ENCODE measurements around the gene USB1.

The USB1 gene

GRCh38 chr16:58042001-58042885, 41.0 kb downstream of the USB1 start:
- TF ChIP-seq CTCF (IDR thresholded peaks at IDR 0.05; ENCODE audit: low read depth, low read length, missing control alignments), result no peak
- H3K4me3 ChIP-seq (ENCODE audit: low read depth, low read length), result no peak overlapping the region
- no peak for DNase-seq (ENCODE audit: low read depth)

GRCh38 chr16:58042886-58043515, 41.8 kb downstream of the USB1 start:
- no peak overlapping the region for H3K4me3 ChIP-seq (ENCODE audit: low read depth, low read length)
- DNase-seq (ENCODE audit: low read depth), result no peak
- no peak for TF ChIP-seq CTCF (IDR thresholded peaks at IDR 0.05; ENCODE audit: low read depth, low read length, missing control alignments)

- H3K4me3 ChIP-seq (ENCODE audit: low read depth, low read length), result no peak overlapping the region
- no peak for TF ChIP-seq CTCF (IDR thresholded peaks at IDR 0.05; ENCODE audit: low read depth, low read length, missing control alignments)
- DNase-seq (ENCODE audit: low read depth), result no peak
Observed at GRCh38 chr16:58043571-58044155, 42.5 kb downstream of the USB1 start.

GRCh38 chr16:58044266-58045019, 43.2 kb downstream of the USB1 start:
- DNase-seq (ENCODE audit: low read depth), result no peak
- no peak overlapping the region for H3K4me3 ChIP-seq (ENCODE audit: low read depth, low read length)
- TF ChIP-seq CTCF (IDR thresholded peaks at IDR 0.05; ENCODE audit: low read depth, low read length, missing control alignments), result no peak

GRCh38 chr16:58045096-58045495, 43.9 kb downstream of the USB1 start:
- DNase-seq (ENCODE audit: low read depth), result no peak
- no peak overlapping the region for H3K4me3 ChIP-seq (ENCODE audit: low read depth, low read length)
- TF ChIP-seq CTCF (IDR thresholded peaks at IDR 0.05; ENCODE audit: low read depth, low read length, missing control alignments), result no peak

GRCh38 chr16:58046054-58046881, 45.1 kb downstream of the USB1 start:
- no peak for TF ChIP-seq CTCF (IDR thresholded peaks at IDR 0.05; ENCODE audit: low read depth, low read length, missing control alignments)
- H3K4me3 ChIP-seq (ENCODE audit: low read depth, low read length), result no peak overlapping the region
- no peak for DNase-seq (ENCODE audit: low read depth)

Measured in GM12864 (cell line).